Measurements from ENCODE around the gene DYNC2LI1. TPM values are rescaled to one million over a fixed set of nuclear protein-coding genes. Genes with fewer than 3 reads are reported as not detected.
"Not testable (repeated sequence)": the region's sequence is repeated elsewhere in the genome, so short reads cannot be mapped to it uniquely, and the experiment has no call there.

The DYNC2LI1 gene
- total RNA-seq: 8.1 TPM
- long read RNA-seq, partial matches to known transcripts: 0 of 7 reads
- long read RNA-seq, other reads (novel, unspliced or antisense): 2 of 7 reads

DNA sequence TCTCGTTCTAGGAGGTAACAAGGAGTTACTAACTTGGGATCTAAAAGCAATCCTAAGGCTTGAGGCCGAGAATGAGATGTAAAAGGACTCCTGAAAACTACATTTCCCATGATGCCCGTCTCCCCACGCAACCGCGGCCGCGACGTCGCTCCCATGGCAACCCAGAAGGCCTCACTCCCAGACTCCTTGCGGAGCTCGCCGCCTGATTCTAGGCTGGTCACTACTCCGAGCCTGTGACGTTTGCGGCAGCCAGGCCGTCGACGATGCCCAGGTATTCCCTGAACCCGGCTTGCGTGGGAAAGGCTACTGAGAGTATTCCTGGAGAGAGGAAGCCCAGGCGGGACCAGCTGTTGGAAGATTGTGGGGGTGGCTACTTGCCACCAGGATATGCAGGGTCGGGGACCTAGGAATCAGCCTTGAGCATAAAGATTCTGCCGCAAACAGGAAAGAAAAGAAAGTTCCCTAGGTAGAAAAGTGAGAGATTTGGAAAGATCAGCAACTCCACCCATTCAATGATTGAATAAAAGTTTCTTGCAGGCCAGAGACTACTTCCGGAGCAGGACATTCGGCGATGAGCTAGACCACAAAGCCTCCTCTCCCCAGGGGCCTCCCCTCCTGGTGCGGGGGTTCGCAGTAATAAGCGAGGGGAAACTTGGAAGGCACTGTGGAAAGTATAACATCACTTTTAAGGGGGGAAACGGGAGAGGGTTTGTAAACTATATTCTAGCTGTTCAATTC lies at the start of gene DYNC2LI1:
TSS of gene DYNC2LI1 (plus strand) at position 164 of the 738 bp plus-strand sequence. CDS start at position 264, 100 bp downstream.
- intact Hi-C loops (cut with micrococcal nuclease): no loop called here
- ATAC-seq (peak; percentile 99), DNase-seq (peak; percentile 93)

DNA sequence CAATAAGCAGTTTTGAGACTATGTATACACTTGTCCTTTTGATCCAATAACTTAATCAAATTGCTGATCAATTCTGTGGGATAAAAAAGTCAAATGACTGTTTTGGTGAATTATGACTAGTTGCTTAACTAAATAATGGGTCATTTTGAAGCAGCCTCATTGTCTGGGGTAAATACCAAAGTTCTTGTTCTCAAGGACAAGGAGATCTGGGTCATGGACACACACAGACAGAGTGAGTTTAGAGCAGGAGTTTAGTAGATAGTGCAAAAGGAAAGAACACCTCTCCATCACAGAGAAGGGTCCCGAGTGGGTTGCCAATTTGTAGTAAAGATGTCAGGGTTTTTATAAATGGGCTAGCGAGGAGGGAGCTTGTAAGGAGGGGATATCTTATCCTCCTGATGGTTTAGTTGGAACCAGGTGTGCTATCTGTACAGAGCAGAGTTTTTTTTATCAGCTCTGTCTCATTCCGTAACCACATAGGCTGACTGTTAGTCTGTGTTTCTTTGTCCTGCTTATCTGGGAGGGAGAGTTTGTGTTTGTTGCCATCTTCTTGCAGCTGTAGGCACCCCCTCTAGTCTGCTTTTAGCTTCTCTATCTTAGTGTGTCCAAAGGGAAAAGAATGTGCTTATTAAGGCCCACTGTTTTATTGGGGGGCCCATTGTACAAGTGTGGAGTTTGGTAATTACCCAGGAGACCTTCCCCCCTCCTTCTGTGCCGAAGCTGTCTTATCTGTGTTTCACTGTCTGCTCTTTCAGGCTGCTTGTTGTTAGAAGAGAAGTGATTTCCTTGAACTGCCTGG lies 48.9 kb upstream of the DYNC2LI1 start:
- ATAC-seq (peak; percentile 22), DNase-seq (no peak)
- intact Hi-C loops (cut with micrococcal nuclease): no loop called here

DNA sequence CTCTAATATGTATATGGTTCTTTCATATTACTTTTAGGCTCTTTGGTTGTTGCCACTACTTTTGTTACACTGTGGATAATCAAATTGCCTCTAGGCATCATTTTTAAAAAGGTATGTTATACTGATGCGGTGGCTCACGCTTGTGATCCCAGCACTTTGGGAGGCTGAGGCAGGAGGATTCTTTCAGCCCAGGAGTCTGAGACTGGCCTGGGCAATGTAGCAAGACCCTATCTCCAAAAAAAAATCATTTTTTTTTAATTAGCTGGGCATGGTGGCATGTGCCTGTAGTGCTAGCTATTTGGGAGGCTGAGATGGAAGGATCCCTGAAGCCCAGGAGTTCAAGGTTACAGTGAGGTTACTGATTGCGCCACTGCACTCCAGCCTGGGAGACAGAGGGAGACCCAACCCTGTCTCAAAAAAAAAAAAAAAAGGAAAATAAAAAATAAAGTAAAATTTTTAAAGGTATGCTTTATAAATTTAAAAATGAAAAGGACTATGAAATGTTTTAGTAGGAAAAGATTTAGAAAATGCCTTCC lies 48.1 kb upstream of the DYNC2LI1 start:
- ATAC-seq: no peak
- DNase-seq: no peak
- intact Hi-C loops (cut with micrococcal nuclease): no loop called here

DNA sequence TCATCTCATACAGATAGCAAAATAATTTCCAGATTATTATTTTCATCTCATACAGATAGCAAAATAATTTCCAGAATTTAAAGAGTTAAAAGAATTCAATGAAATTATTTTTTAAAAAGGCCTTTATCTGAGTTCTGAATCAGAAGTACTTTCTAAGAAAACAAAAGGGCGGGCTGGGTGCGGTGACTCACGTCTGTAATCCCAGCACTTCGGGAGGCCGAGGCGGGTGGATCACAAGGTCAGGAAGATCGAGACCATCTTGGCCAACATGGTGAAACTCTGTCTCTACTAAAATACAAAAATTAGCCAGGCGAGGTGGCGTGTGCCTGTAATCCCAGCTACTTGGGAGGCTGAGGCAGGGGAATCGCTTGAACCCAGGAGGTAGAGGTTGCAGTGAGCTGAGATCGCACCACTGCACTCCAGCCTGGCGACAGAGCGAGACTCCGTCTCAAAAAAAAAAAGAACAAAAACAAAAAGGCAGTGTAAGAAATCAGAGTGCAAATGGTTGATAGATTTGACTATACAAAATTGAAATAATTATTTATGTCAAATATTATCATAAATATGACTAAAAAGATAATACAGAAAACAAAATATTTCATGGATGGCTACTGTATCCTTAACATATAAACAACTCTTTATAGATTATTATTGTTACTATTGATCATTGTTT lies 46.7 kb upstream of the DYNC2LI1 start:
- DNase-seq; intact Hi-C loops (cut with micrococcal nuclease); ATAC-seq: not testable (repeated sequence)

DNA sequence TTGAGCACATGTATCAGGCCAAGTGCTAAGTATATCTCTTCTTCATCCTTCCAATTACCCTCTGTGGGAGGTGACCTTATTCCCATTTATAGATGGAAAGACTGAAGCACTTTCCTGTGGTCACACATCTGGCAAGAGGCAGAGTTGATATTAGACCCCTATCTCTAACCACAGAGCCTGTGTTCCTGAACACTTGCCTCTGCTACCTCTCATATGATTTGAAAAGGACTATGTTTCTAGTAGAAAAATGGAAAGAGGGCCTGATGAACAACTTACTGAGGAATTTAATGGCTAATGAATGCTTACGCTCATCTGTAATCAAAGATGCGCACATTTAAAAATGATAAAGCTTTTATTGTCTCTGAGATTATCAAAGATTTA lies 46.2 kb upstream of the DYNC2LI1 start:
- no peak for DNase-seq
- intact Hi-C loops (cut with micrococcal nuclease): no loop called here
- no peak for ATAC-seq

DNA sequence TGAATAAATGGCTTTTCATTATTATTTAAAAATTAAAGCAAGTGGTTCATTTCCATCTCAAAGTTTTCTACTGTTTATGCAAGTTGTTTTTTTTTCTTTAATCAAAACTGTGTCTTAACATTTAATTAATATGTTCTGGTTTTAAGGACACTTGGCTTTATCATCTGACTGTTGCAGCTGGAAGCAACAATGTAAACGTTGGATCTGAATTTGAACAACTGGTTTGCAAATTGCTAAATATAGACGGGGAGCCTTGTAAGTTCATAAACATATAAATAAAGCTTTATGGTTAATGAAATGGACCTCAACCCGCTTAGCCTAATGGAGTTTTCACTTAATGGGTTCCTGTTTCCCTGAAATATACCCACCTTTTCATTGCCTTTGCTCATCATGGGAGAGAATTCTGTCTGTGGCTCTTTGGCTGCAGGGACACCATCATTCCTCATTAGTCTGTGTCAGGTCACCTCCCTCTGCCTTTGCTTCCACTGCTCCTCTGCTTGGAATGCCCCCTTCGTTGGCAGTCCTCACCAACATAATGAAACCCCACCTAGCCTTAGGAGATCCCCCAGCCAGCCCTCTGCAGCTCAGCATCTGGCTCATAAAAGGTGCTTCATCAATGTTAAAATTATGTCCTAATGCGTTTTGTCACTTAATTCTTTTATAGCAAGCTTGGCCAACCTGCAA lies 44.2 kb upstream of the DYNC2LI1 start:
- intact Hi-C loops (cut with micrococcal nuclease): no loop called here
- DNase-seq (no peak), ATAC-seq (no peak)

DNA sequence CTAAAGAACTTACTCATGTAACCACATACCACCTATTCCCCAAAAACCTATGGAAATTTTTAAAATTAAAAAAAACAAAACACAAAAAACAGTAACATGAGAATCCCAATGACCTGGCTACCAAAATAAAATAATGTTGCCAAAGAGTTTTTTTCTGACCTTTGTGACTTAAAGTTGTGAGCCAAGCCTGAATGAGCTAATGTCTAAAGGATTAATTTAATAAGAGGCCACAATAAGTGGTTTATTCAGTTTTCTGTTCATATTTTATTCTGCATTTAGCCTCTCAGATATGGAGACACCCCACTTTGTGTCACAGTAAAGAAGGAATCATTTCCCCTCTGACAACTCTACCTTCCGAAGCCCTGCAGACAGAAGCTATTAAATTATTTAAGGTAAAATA lies 42.6 kb upstream of the DYNC2LI1 start:
- DNase-seq (no peak), ATAC-seq (no peak)
- intact Hi-C loops (cut with micrococcal nuclease): no loop called here

DNA sequence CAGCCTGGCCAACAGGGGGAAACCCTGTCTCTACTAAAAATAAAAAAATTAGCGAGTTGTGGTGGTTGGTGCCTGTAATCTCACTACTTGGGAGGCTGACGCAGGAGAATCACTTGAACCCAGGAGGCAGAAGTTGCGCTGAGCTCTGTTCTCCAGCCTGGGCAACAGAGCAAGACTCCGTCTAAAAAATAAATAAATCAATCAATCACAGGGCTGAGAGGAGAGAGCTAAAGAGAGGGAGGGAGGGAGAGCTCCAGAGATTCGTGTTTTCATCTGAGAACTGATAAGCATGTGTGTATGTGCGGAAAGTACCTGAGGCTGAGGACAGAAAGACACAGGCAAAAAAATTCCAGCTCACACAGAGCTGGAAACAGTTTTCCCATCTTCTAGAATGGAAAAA lies 37.2 kb upstream of the DYNC2LI1 start:
- ATAC-seq: no peak
- intact Hi-C loops (cut with micrococcal nuclease): no loop called here
- no peak for DNase-seq

DNA sequence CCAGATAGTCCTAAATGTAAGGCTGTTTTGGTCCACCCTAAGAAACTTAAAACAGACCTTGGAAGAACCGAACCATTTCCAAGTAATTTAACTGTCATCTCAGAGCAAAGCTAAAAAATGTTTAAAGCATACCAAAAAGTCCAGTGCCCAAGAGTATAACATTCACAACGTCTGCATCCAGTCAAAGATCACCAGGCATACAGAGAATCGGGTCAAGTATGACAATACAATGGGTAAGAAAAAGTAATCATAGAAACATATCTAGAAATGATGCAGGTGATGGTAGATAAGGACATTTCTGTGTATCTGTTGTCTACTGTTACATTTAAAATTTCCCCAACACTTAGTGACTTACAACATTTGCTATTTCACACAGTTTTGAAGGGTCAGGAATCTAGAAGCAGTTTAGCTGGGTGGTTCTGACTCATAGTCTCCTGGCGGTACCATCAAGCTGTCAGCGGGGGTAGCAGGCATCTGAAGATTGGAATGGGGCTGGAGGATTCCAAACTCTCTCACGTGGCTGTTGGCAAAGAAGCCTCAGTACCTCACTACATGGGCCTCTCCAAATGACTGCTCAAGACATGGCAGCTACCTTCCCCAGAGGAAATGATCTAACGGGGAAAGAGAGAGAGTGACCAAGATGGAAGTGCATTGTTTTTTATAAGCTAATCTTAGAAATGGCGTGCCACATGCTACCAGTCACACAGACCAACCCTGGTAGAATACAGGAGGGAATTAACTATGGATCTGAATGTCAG lies 36.6 kb upstream of the DYNC2LI1 start:
- ATAC-seq (no peak), DNase-seq (no peak)
- intact Hi-C loops (cut with micrococcal nuclease): no loop called here

DNA sequence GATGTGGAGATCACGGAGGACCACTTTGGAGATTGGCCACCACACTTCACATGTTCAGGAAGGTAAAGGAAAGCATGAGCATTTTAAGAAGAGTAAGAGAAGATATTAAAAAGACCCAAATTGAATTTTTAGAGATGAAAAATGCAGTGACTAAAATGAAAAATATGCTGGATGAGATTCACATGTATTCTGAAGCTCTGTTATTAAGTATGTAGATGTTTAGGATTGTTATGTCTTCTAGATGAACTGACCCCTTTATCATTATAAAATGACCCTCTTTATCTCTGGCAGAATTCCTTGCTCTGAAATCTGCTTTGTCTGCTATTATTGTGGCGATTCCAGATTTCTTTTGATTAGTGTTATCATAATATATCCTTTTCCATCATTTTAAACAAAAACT lies 36.0 kb upstream of the DYNC2LI1 start:
- DNase-seq (no peak), ATAC-seq (no peak)
- intact Hi-C loops (cut with micrococcal nuclease): no loop called here

DNA sequence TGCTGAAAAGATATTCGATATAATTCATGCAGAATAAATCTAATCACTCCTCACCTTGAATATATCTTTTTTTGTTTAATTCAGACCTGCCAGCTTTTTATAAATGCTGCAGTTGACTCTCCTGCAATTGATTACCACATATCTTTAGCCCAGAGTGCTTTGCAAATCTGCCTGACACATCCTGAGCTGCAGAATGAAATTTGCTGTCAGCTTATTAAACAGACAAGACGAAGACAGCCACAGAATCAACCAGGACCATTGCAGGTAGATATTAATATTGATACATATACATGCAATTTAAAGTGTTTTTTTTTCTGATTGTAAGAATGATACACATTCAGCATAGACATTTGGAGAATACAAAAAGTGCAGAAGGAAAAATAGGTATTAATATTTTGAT lies 35.6 kb upstream of the DYNC2LI1 start:
- intact Hi-C loops (cut with micrococcal nuclease): no loop called here
- ATAC-seq: no peak
- DNase-seq: no peak

DNA sequence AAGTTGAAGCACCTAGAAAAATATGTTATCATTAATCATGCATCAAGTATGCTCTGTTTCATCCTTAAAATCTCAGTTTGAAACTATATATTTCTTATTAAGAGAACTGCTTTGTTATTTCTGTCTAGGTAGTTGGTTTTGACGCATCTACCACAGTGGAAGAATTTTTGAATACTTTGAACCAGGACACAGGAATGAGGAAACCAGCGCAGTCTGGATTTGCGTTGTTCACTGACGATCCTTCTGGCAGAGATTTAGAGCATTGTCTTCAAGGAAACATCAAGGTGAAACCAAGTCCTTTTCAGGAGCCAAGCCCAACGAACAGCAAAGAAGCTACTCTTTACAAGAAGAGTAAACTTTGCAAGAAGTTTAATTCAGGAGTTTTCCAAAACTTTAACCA lies 30.1 kb upstream of the DYNC2LI1 start:
- no peak for ATAC-seq
- intact Hi-C loops (cut with micrococcal nuclease): no loop called here
- DNase-seq: no peak

DNA sequence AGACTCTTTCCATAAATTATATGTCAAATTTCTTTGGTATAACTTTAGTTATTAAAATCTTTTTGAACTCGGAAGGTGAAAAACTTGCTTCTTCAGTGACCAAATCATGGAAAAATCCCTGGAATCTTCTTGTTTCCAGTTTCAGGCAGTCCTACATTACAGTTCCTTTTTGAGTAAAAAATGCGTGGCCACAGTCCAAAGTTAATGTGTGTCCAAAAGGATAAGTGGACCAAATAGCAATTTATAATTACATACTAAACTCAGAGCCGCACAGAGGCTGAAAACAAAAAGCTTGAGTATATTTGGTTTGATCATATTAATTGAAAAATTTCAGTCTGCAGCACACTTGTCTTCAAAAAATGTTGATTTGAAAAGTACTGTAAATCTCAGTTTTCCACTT lies 28.4 kb upstream of the DYNC2LI1 start:
- no peak for DNase-seq
- intact Hi-C loops (cut with micrococcal nuclease): no loop called here
- no peak for ATAC-seq

DNA sequence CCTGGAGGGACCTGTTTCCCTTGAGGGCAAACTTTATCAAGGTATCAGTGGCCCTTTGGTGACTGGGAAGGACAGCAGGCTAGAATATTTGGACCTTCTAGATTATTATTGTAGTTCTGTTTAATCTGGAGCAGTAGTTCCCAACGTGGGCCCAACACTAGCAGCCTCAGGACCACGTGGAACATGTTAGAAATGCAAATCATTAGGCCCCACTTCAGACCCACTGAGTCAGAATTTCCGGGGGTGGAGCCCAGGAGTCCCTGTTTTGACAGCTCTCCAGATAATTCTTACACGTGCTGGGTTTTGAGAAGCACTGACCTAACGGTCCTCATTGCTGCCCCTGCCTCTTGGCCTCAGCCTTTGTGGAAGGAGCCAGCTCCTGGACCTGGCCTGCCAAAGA lies 25.5 kb upstream of the DYNC2LI1 start:
- DNase-seq (no peak), ATAC-seq (no peak)
- intact Hi-C loops (cut with micrococcal nuclease): no loop called here

DNA sequence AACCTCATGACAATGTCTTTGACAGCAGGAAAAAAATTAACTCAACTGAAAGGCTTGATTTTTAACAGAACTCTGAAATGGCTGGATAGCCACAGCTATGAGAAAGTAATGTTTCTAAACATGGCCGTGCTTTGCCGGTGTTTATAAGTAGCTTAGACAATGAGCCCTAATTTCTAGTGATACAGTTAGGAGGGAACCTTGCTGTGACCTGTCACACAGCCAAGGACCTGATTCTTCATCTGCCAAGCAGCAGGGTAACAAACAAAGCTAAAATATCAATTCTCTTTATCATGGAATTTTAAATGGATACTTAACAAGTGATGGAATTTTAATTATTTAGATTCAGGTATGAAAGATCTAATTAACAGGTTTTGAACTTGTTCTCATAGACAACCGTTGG lies 24.3 kb upstream of the DYNC2LI1 start:
- intact Hi-C loops (cut with micrococcal nuclease): no loop called here
- DNase-seq (no peak), ATAC-seq (no peak)

DNA sequence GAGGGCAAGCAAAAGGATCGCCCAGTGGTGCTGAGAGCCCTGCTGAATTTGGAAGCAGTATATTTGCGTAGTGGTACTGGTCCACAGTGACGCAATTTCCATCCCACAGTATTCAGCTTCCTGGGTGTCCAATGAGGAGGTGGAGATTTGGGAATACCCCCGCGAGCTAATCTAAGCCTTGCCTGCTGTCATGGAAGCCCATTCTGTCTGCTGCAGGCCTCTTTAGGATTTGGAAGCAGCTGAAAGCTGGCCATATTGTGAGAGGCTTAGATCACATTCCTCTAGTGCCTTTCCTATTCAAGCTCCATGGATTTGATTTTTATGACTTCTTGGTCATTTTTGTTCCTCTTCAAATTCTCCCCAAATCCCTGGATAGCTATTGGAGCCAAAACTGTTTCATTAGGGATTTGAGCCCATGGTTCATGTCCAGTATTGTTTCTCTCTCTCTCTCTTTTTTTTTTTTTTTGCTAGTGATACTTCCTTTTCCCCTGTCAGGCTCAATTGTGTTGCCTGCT lies 22.3 kb upstream of the DYNC2LI1 start:
- DNase-seq: no peak
- no peak for ATAC-seq
- intact Hi-C loops (cut with micrococcal nuclease): no loop called here

DNA sequence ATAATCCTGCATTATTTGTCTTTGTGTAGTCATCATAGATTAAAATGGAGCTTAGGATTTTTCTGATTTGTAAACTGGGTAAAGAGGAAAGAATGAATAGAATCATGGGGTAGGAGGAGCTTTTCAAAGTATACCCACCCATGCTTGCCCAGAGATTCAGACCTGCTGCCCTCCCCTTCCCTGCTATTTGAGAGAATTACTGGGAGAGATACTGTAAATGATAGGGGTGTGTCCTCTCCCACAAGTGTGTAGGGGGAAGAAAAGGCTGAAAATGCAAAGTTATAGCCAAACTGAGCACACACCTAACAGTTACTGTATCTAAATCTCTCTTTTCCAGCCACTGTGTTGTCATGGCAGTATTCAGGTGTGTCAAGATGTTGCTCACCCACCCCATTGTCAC lies 21.5 kb upstream of the DYNC2LI1 start:
- ATAC-seq: no peak
- DNase-seq: no peak
- intact Hi-C loops (cut with micrococcal nuclease): no loop called here

DNA sequence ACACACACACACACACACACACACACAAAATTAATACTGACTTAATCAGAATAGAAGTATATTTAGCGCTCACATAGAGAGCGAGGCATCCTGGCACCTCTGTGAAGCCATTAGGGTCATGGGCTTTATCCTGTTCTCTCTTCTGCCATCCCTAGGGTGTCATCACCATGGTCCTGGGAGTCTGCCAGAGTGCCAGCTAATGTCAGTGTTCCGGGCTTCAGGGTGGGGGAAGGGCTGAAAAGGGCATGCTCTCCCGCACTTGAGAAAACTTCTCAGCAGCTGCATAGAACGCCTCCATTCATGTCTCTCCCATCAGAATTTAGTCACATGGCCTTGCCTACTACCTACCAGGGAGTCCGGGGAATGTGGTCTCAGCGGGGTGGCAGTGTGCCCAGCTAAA lies 19.7 kb upstream of the DYNC2LI1 start:
- DNase-seq: no peak
- peak; percentile 38 for ATAC-seq
- intact Hi-C loops (cut with micrococcal nuclease): no loop called here
